HepG2 (cell line): ENCODE data around the gene NME4. TPM values are rescaled to one million over a fixed set of nuclear protein-coding genes. Genes with fewer than 3 reads are reported as not detected.
A peak's percentile ranks its signal among the peaks of the same experiment; 100 is the strongest.

Source experiments
- ATAC-seq: fragments of 200-7000 bp; cut with Tn5 transposase; 3 replicates; pipeline ENCODE4 v1.9.1; 2020; ENCODE audit warnings: mild to moderate bottlenecking, moderate library complexity
- BruUV-seq: library from RNA; stranded (reverse); fragments of 400-500 nt; replicated peaks from 2 replicates; lab custom pipeline; 2021; lab: Mats Ljungman, UMichigan
- CTCF ChIA-PET: fragments of 300-600 bp; formaldehyde crosslinking; extraction: SDS; loops from one replicate; lab custom pipeline; 2021; ENCODE audit warnings: low total read pairs, inconsistent platforms, low intra/inter-chr PET ratio; lab: Yijun Ruan, JAX
- POLR2A ChIA-PET: fragments of 350-600 bp; sonication (Branson Sonifier 250); formaldehyde crosslinking; loops from one replicate; lab custom pipeline; 2020; ENCODE audit warnings: antibody characterized with exemption, inconsistent platforms; lab: Yijun Ruan, JAX
- DNase-seq: peaks from one replicate; pipeline ENCODE4 v3.0.0-alpha.2; 2015; ENCODE audit warnings: low spot score
- FAIRE-seq: peaks from 3 replicates; lab custom pipeline; 2011; peaks lifted over from hg19 to GRCh38; lab: Jason Lieb, UNC
- H2AFZ ChIP-seq: one replicate; pipeline ENCODE4 v1.6.1; 2011; ENCODE audit warnings: low read length, inconsistent platforms
- H3K27ac ChIP-seq: fragments of 300-600 bp; 3 replicates; pipeline ENCODE4 v1.8.0; 2011; ENCODE audit warnings: mixed run types, mild to moderate bottlenecking, mixed read lengths, low read length, inconsistent platforms; ENCODE audit not compliant: insufficient read depth; ENCODE audit errors: extremely low read length
- H3K27me3 ChIP-seq, 2 experiments: fragments of 200-600 bp in 1 of 2; 2 replicates in 1 of 2; 3 replicates in 1 of 2; pipeline versions ENCODE4 v1.6.0 to v1.8.0; 2011; ENCODE audit warnings: low read length in 2 of 2, mild to moderate bottlenecking in 2 of 2, moderate library complexity in 2 of 2, inconsistent platforms in 1 of 2; ENCODE audit not compliant: insufficient read depth in 2 of 2, control insufficient read depth in 1 of 2
- H3K36me3 ChIP-seq, 2 experiments: fragments of 200-600 bp in 1 of 2; replicated peaks in 1 of 2; 2 replicates in 1 of 2; 3 replicates in 1 of 2; pipeline versions ENCODE4 v1.5.1 to v1.8.0; 2011; ENCODE audit warnings: low read length in 2 of 2, inconsistent platforms in 1 of 2; ENCODE audit not compliant: insufficient read depth in 2 of 2, control insufficient read depth in 1 of 2
- H3K4me1 ChIP-seq: 2 replicates; pipeline ENCODE4 v1.5.1; 2012; ENCODE audit warnings: low read length, inconsistent platforms; ENCODE audit not compliant: insufficient read depth
- H3K4me2 ChIP-seq: 2 replicates; pipeline ENCODE4 v1.6.0; 2011; ENCODE audit warnings: low read depth, low read length, inconsistent platforms
- H3K4me3 ChIP-seq, 3 experiments: fragments of 200-600 bp in 1 of 3; sonication (generic), shearing (Covaris generic) in 1 of 3; replicated peaks in 1 of 3; 2 replicates each; pipeline ENCODE4 v1.5.1; 2011 to 2016; ENCODE audit warnings: low read length in 3 of 3, inconsistent platforms in 2 of 3, low read depth in 2 of 3, mild to moderate bottlenecking in 2 of 3, control low read depth in 1 of 3, mixed read lengths in 1 of 3; ENCODE audit not compliant: insufficient read depth in 1 of 3
- H3K79me2 ChIP-seq: one replicate; pipeline ENCODE4 v1.6.1; 2011; ENCODE audit warnings: low read length, inconsistent platforms; ENCODE audit not compliant: insufficient read depth
- H3K9ac ChIP-seq: 2 replicates; pipeline ENCODE4 v1.6.0; 2011; ENCODE audit warnings: mild to moderate bottlenecking, low read depth, low read length, inconsistent platforms; ENCODE audit not compliant: insufficient read depth
- H3K9me3 ChIP-seq: 2 replicates; pipeline ENCODE4 v1.5.1; 2012; ENCODE audit warnings: mild to moderate bottlenecking, low read length
- H4K20me1 ChIP-seq: 2 replicates; pipeline ENCODE4 v1.6.0; 2011; ENCODE audit warnings: inconsistent platforms, mild to moderate bottlenecking, low read length, moderate library complexity; ENCODE audit not compliant: insufficient read depth
- AGO2 ChIP-seq: fragments of 200-400 bp; formaldehyde crosslinking; optimal IDR thresholded peaks from 2 replicates; pipeline ENCODE3; 2017; ENCODE audit warnings: mild to moderate bottlenecking, low read depth, low read length, moderate library complexity
- POLR2A ChIP-seq, 2 experiments: IDR thresholded peaks; 2 replicates each; pipeline ENCODE4 v1.6.1; 2011; ENCODE audit warnings: low read depth in 2 of 2, low read length in 2 of 2, mild to moderate bottlenecking in 1 of 2, moderate library complexity in 1 of 2; ENCODE audit not compliant: insufficient read depth in 1 of 2
- USF2 ChIP-seq, 2 experiments: sonication (generic) in 1 of 2; formaldehyde crosslinking in 1 of 2; IDR thresholded peaks; 2 replicates each; pipeline versions ENCODE4 v1.5.1 to v1.6.1; 2011 to 2020; ENCODE audit warnings: borderline replicate concordance in 1 of 2, low read depth in 1 of 2, low read length in 1 of 2, mild to moderate bottlenecking in 1 of 2, missing genetic modification reagents in 1 of 2, moderate library complexity in 1 of 2
- ZNF788 ChIP-seq: sonication (generic); formaldehyde crosslinking; IDR thresholded peaks from 2 replicates; pipeline ENCODE4 v1.5.0; 2020; ENCODE audit warnings: mild to moderate bottlenecking, missing genetic modification reagents, borderline replicate concordance
- WGBS: methylation state at CpG from one replicate; pipeline ENCODE4 v1.1.6; 2017; ENCODE audit warnings: low lambda C conversion rate; 5-methylcytosine and 5-hydroxymethylcytosine counted together
- in situ Hi-C: cut with HindIII; loops from 2 replicates; pipeline ENCODE4 v1.10.0; 2017; ENCODE audit warnings: low pct_unique_long_range_greater_than_20kb; ENCODE audit not compliant: extremely low pct_ligation_motif_present
- intact Hi-C: fragments of 100-400 bp; cut with micrococcal nuclease; formaldehyde crosslinking; loops from one replicate; pipeline ENCODE4 v1.10.0; 2022; ENCODE audit not compliant: unreplicated experiment
- polyA plus RNA-seq, 8 experiments: library from polyadenylated mRNA; depleted of rRNA in 3 of 8; stranded (reverse) in 7 of 8; unstranded in 1 of 8; fragments of >200 nt; fragmentation: Illumina TruSeq in 4 of 8; extraction: Trizol in 4 of 8; gene quantifications; 2 replicates each; pipeline versions ENCODE4 v1.2.1 to v1.2.3, GENCODE V29; 2011 to 2016; ENCODE audit warnings: low read depth in 4 of 8, missing spikeins in 1 of 8, mixed read lengths in 1 of 8; ENCODE audit not compliant: insufficient read depth in 1 of 8
- total RNA-seq, 5 experiments: library from RNA; depleted of rRNA; stranded (reverse); fragments of >200 nt; fragmentation: Illumina TruSeq; extraction: Trizol; gene quantifications; 2 replicates each; pipeline ENCODE4 v1.2.3, GENCODE V29; 2016; ENCODE audit warnings: low read depth in 1 of 5

NME4 gene
- total and polyA plus RNA-seq, 2 of the 13 experiments (the other 11 are each of a cell fraction or from before 2014, with no cell fraction given), result 121 to 263 TPM

DNA sequence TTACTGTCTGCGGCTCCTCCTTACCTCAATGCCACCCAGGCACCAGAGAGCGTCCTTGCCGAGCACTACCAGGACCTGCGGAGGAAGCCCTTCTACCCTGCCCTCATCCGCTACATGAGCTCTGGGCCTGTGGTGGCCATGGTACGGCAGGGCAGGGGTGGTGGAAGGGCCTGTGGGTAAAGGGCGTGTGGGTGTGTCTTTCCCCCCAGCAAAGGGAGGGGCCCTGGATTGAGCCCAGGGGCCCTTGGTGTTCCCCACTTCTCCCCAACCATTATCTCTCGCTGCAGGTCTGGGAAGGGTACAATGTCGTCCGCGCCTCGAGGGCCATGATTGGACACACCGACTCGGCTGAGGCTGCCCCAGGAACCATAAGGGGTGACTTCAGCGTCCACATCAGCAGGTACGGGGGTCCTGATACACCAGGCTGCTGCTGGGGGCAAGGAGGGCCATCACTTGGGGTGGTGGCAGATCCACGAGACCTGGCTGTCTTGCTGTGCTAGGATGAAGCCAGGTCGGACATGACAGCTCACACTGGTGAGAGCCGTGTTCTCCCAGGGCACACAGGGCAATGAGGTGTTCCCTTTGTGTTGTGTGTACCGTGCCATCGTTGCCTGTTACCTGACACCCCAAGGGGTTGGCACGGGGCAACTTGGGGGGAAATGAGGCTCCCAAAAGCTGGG, 2.5 kb downstream of the NME4 start:
- ATAC-seq (no peak), FAIRE-seq (no peak), DNase-seq (no peak)
- Histone ChIP-seq H3K27ac (no peak overlapping the region), H3K4me3 (no peak overlapping the region), H3K9ac (no peak overlapping the region), H3K4me2 (peak overlapping the region; percentile 88; the same call in 1 of the 2 replicates), H3K79me2 (peaks cover 19% of the 10 kb centered on the region), H3K36me3 (peaks cover 0 to 4% of the 10 kb centered on the region in 2 experiments; a peak in 2 of 5 replicates), H3K9me3 (no peaks in the 10 kb centered on the region), H2AFZ (no peak overlapping the region), H3K27me3 (no peaks in the 10 kb centered on the region), H3K4me1 (peaks cover 55% of the 10 kb centered on the region), H4K20me1 (no peaks in the 10 kb centered on the region)
- TF ChIP-seq USF2 (IDR thresholded peaks at IDR 0.05; ENCODE audit: low read depth, low read length), result no peak
- TF ChIP-seq USF2 (CRISPR knock-in tag; IDR thresholded peaks at IDR 0.05; ENCODE audit: borderline replicate concordance), result no peak
- 0 out of 2 replicates have a peak, but pooled peaks have one; percentile 28 for TF ChIP-seq ZNF788 (CRISPR knock-in tag)
- TF ChIP-seq AGO2, result peak; percentile 45
- TF ChIP-seq POLR2A (IDR thresholded peaks at IDR 0.05; ENCODE audit: insufficient read depth in 1 of 2, low read depth in 2 of 2, low read length in 2 of 2), result 0 out of 4 replicates have a peak, but pooled peaks of 1 of the 2 experiments have one; percentile 38
- 100% methylated on average over 14 of the region's 22 CpGs for WGBS
- intact Hi-C loops, result no loop called here
- BruUV-seq, result no TSS peak
- in situ Hi-C loops, result loop anchor here (5.0 kb wide), 1 partner anchor 98 kb away; no protein-coding TSS in a partner anchor
- ChIA-PET CTCF (no interaction called here), POLR2A (interaction anchor here (1.0 to 1.4 kb wide), 3 partner anchors 19 to 101 kb away, joined by 3 to 5 read pairs (median 4); no protein-coding TSS in a partner anchor)
